Vagina (tissue), 2 donors: Measurements from ENCODE around the gene RPUSD1. TPM values are rescaled to one million over a fixed set of nuclear protein-coding genes. Genes with fewer than 3 reads are reported as not detected.

Experiments used
- DNase-seq, 2 donors: peaks; one replicate each; pipeline ENCODE4 v3.0.0-alpha.2; 2017; ENCODE audit errors: extremely low spot score in 2 of 2
- H3K27ac ChIP-seq: fragments of 200-600 bp; sonication (generic); one replicate; pipeline ENCODE4 v1.5.1; 2019
- H3K27me3 ChIP-seq: fragments of 200-600 bp; sonication (generic); one replicate; pipeline ENCODE4 v1.5.1; 2019
- H3K36me3 ChIP-seq, 2 donors: fragments of 200-600 bp; sonication (generic); one replicate each; pipeline ENCODE4 v1.5.1; 2017 to 2019
- H3K4me1 ChIP-seq: fragments of 200-600 bp; sonication (generic); one replicate; pipeline ENCODE4 v1.5.1; 2019
- H3K4me3 ChIP-seq, 2 donors: fragments of 200-600 bp; sonication (generic); 1 replicate in 1 of 2; 2 replicates in 1 of 2; pipeline ENCODE4 v1.5.1; 2016 to 2019
- H3K9me3 ChIP-seq: fragments of 200-600 bp; sonication (generic); one replicate; pipeline ENCODE4 v1.5.1; 2019
- CTCF ChIP-seq, 3 experiments: fragments of 450-650 bp in 2 of 3; fragments of 200-600 bp in 1 of 3; sonication (generic) in 1 of 3; IDR thresholded peaks; one replicate each; pipeline ENCODE4 v1.5.1; 2017 to 2019; ENCODE audit warnings: antibody characterized with exemption in 3 of 3, mild to moderate bottlenecking in 2 of 3, moderate library complexity in 2 of 3
- POLR2A ChIP-seq, 2 donors: fragments of 450-650 bp; IDR thresholded peaks; one replicate each; pipeline ENCODE4 v1.6.1; 2017; ENCODE audit warnings: antibody characterized with exemption in 2 of 2, mild to moderate bottlenecking in 2 of 2, moderate library complexity in 2 of 2
- POLR2AphosphoS5 ChIP-seq, 2 donors: sonication (generic); formaldehyde crosslinking; IDR thresholded peaks; one replicate each; pipeline ENCODE4 v1.9.0; 2017; ENCODE audit warnings: antibody characterized with exemption in 2 of 2, mild to moderate bottlenecking in 2 of 2, low read depth in 1 of 2; ENCODE audit not compliant: insufficient read depth in 1 of 2
- intact Hi-C: fragments of 100-400 bp; cut with DNase I; formaldehyde crosslinking; loops from one replicate; pipeline ENCODE4 v1.15.1; 2023
- total RNA-seq: library from RNA; depleted of rRNA; stranded (reverse); fragments of >200 nt; gene quantifications from one replicate; pipeline ENCODE4 v1.2.3, GENCODE V29; 2016

RPUSD1 gene
- total RNA-seq, 1 donor from 2014 or later, result 17.2 TPM

- H3K4me3 ChIP-seq, result no peak overlapping the region
- no peak overlapping the region for H3K27ac ChIP-seq
- TF ChIP-seq POLR2A (IDR thresholded peaks at IDR 0.05), result no peak
- TF ChIP-seq CTCF (IDR thresholded peaks at IDR 0.05), result no peak
- no peak for TF ChIP-seq POLR2AphosphoS5 (IDR thresholded peaks at IDR 0.05; ENCODE audit: insufficient read depth in 1 of 2, low read depth in 1 of 2)
- no peaks in the 10 kb centered on the region for H3K36me3 ChIP-seq
- no peak for DNase-seq
- no peaks in the 10 kb centered on the region for H3K27me3 ChIP-seq
- no peaks in the 10 kb centered on the region for H3K9me3 ChIP-seq
- intact Hi-C loops, result no loop called here
- no peaks in the 10 kb centered on the region for H3K4me1 ChIP-seq
Measured at GRCh38 chr16:794853-795466, 6.8 kb upstream of the RPUSD1 start.

GRCh38 chr16:794091-794822 is 6.1 kb upstream of the RPUSD1 start:
- TF ChIP-seq POLR2AphosphoS5 (IDR thresholded peaks at IDR 0.05; ENCODE audit: insufficient read depth in 1 of 2, low read depth in 1 of 2) (no peak), CTCF (IDR thresholded peaks at IDR 0.05) (no peak)
- peaks cover 5% of the 10 kb centered on the region for H3K4me1 ChIP-seq
- no peak overlapping the region for H3K27ac ChIP-seq
- H3K36me3 ChIP-seq, result no peaks in the 10 kb centered on the region
- H3K9me3 ChIP-seq, result no peaks in the 10 kb centered on the region
- no peak for DNase-seq
- no peak overlapping the region for H3K4me3 ChIP-seq
- H3K27me3 ChIP-seq, result no peaks in the 10 kb centered on the region
- intact Hi-C loops, result no loop called here

GRCh38 chr16:793414-793813 is 5.2 kb upstream of the RPUSD1 start:
- Histone ChIP-seq H3K4me1 (peaks cover 12% of the 10 kb centered on the region), H3K36me3 (no peaks in the 10 kb centered on the region), H3K27me3 (no peaks in the 10 kb centered on the region), H3K9me3 (no peaks in the 10 kb centered on the region), H3K27ac (no peak overlapping the region), H3K4me3 (no peak overlapping the region)
- no peak for DNase-seq
- intact Hi-C loops, result no loop called here
- no peak for TF ChIP-seq CTCF (IDR thresholded peaks at IDR 0.05)
- TF ChIP-seq POLR2AphosphoS5 (IDR thresholded peaks at IDR 0.05; ENCODE audit: insufficient read depth in 1 of 2, low read depth in 1 of 2), result no peak
- TF ChIP-seq POLR2A (IDR thresholded peaks at IDR 0.05), result no peak

GRCh38 chr16:792221-792995 is 4.2 kb upstream of the RPUSD1 start:
- Histone ChIP-seq H3K9me3 (no peaks in the 10 kb centered on the region), H3K4me3 (no peak overlapping the region), H3K27ac (no peak overlapping the region), H3K4me1 (peaks cover 18% of the 10 kb centered on the region), H3K36me3 (no peaks in the 10 kb centered on the region), H3K27me3 (no peaks in the 10 kb centered on the region)
- intact Hi-C loops, result no loop called here
- no peak for TF ChIP-seq CTCF (IDR thresholded peaks at IDR 0.05)
- TF ChIP-seq POLR2AphosphoS5 (IDR thresholded peaks at IDR 0.05; ENCODE audit: insufficient read depth in 1 of 2, low read depth in 1 of 2), result no peak
- TF ChIP-seq POLR2A (IDR thresholded peaks at IDR 0.05), result no peak
- no peak for DNase-seq
